Left forelimb (tissue), 1 donor: ENCODE data around the gene WDR1.

Experiments used
- DNase-seq: peaks from one replicate; pipeline ENCODE4 v3.0.0-alpha.2; 2018; ENCODE audit warnings: low spot score

The WDR1 gene

GRCh38 chr4:10084651-10085358 lies 31.8 kb downstream of the WDR1 start:
- DNase-seq: no peak

GRCh38 chr4:10083861-10084641 lies 32.5 kb downstream of the WDR1 start:
- peak; percentile 46 for DNase-seq

- peak; percentile 60 for DNase-seq
Observed at GRCh38 chr4:10083331-10083771, 33.2 kb downstream of the WDR1 start.

- peak; percentile 36 for DNase-seq
Observed at GRCh38 chr4:10082459-10083272, 33.9 kb downstream of the WDR1 start.

- DNase-seq: peak; percentile 23
Observed at GRCh38 chr4:10082047-10082446, 34.6 kb downstream of the WDR1 start.

- no peak for DNase-seq
Observed at GRCh38 chr4:10081218-10081606, 35.4 kb downstream of the WDR1 start.

- DNase-seq: peak; percentile 34
Observed at GRCh38 chr4:10080589-10081217, 35.9 kb downstream of the WDR1 start.

- DNase-seq: peak; percentile 51
Observed at GRCh38 chr4:10079912-10080588, 36.5 kb downstream of the WDR1 start.

GRCh38 chr4:10079256-10079655 lies 37.3 kb downstream of the WDR1 start:
- peak; percentile 41 for DNase-seq

- DNase-seq: peak; percentile 57
Observed at GRCh38 chr4:10078481-10079233, 37.9 kb downstream of the WDR1 start.

GRCh38 chr4:10077483-10078335 lies 38.9 kb downstream of the WDR1 start:
- peak; percentile 46 for DNase-seq

GRCh38 chr4:10077076-10077475 lies 39.5 kb downstream of the WDR1 start:
- DNase-seq: peak; percentile 62

GRCh38 chr4:10075953-10076391 lies 40.6 kb downstream of the WDR1 start:
- peak; percentile 52 for DNase-seq

- DNase-seq: peak; percentile 33
Observed at GRCh38 chr4:10075158-10075863, 41.3 kb downstream of the WDR1 start.

GRCh38 chr4:10074767-10075105 lies 41.9 kb downstream of the WDR1 start:
- peak; percentile 44 for DNase-seq

GRCh38 chr4:10074076-10074766 lies 42.4 kb downstream of the WDR1 start:
- peak; percentile 14 for DNase-seq

- peak; percentile 26 for DNase-seq
Observed at GRCh38 chr4:10072420-10073017, 44.1 kb downstream of the WDR1 start.

- DNase-seq: peak; percentile 60
Observed at GRCh38 chr4:10069075-10069642, 47.4 kb downstream of the WDR1 start.
